Spinal cord (tissue), 10 donors: ENCODE results near the gene RNF6. TPM values are rescaled to one million over a fixed set of nuclear protein-coding genes. Genes with fewer than 3 reads are reported as not detected.
A peak's percentile ranks its signal among the peaks of the same experiment; 100 is the strongest.
"Not testable (repeated sequence)": the region's sequence is repeated elsewhere in the genome, so short reads cannot be mapped to it uniquely, and the experiment has no call there.

Experiments used
- DNase-seq, 6 donors: peaks; one replicate each; pipeline versions ENCODE4 v3.0.0 to v3.0.0-alpha.2; 2013 to 2015; ENCODE audit warnings: low spot score in 6 of 6, low read depth in 4 of 6
- H3K27ac ChIP-seq: one replicate; pipeline ENCODE4 v1.5.1; 2013; ENCODE audit warnings: low read depth, low read length, control low read depth
- H3K27me3 ChIP-seq: one replicate; pipeline ENCODE4 v1.6.1; 2013; ENCODE audit warnings: low read length; ENCODE audit not compliant: control insufficient read depth, insufficient read depth
- H3K36me3 ChIP-seq: one replicate; pipeline ENCODE4 v1.6.1; 2013; ENCODE audit warnings: low read length; ENCODE audit not compliant: control insufficient read depth, insufficient read depth
- H3K4me1 ChIP-seq: one replicate; pipeline ENCODE4 v1.6.1; 2013; ENCODE audit warnings: low read length; ENCODE audit not compliant: control insufficient read depth, insufficient read depth
- H3K4me3 ChIP-seq: one replicate; pipeline ENCODE4 v1.5.1; 2013; ENCODE audit warnings: low read depth, low read length, control low read depth
- H3K9me3 ChIP-seq: one replicate; pipeline ENCODE4 v1.6.1; 2013; ENCODE audit warnings: low read length; ENCODE audit not compliant: control insufficient read depth, insufficient read depth
- WGBS: methylation state at CpG from one replicate; pipeline ENCODE4 v1.1.5; 2013; ENCODE audit warnings: missing lambda C conversion rate; ENCODE audit not compliant: insufficient coverage; 5-methylcytosine and 5-hydroxymethylcytosine counted together
- polyA plus RNA-seq, 2 donors: library from polyadenylated mRNA; unstranded; fragments of 120-200 nt; gene quantifications; one replicate each; pipeline ENCODE4 v1.2.1, GENCODE V29; 2013; ENCODE audit not compliant: insufficient read length in 2 of 2
- total RNA-seq, 2 donors: library from RNA; depleted of rRNA in 1 of 2; stranded (reverse); fragments of 120-200 nt in 1 of 2; fragments of >200 nt in 1 of 2; gene quantifications; one replicate each; pipeline versions ENCODE4 v1.2.3 to v1.2.4, GENCODE V29; 2013 to 2014
- donor health status: healthy.

Gene RNF6
- total and polyA plus RNA-seq, 4 donors, result 17.9 to 32.1 (median 24.7) TPM

DNA sequence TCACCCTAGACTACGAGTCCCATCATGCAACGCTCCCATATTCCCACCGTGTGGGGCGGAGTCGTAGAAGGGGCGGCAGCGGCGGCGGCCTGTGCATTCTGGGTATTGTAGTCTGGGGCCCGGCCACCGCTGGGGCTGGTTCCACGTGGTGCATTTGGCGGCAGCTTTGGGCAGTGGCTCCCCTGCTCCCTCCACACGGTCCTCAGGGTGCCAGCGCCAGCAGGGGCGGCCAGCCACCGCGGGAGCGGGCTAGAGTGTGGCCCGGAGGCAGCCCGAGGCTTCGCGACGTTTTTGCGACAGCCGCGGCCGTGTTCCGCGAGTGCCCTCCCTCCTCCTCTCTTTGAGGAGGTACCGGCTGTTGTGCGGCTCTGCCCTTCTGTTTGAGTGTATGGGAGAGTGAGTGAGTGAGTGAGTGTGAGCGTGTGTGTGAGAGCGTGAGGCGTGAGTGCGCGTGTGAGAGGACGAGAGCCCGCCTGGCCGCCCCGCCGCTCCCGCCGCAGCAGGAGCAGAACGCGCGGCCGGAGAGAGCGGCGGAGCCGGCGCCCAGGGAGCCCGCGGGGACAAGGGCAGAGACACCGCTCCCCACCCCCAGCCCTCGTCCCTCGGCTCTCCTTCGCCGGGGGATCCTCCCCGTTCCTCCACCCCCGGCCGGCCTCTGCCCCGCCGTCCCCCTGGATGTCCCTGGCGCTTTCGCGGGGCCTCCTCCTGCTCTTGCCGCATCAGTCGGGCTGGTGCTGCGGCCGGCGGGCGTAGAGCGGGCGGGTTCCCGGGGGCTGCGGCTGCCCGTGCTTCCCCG lies 31.9 kb upstream of the RNF6 start, which contains the start of gene CDK8:
Gene CDK8, plus strand, starts transcription at position 343 of the 796 bp plus-strand sequence. CDS start 513 bp downstream, outside the sequence.
- Histone ChIP-seq H3K27me3 (no peaks in the 10 kb centered on the region), H3K4me3 (peak within 1 kb of the TSS; percentile 64), H3K4me1 (no peaks in the 10 kb centered on the region), H3K36me3 (no peaks in the 10 kb centered on the region), H3K27ac (peak within 1 kb of the TSS; percentile 90), H3K9me3 (no peaks in the 10 kb centered on the region)
- peak; percentile 90 to 99 (median 94) for DNase-seq
- 0% methylated on average over 73 of the region's 79 CpGs for WGBS

DNA sequence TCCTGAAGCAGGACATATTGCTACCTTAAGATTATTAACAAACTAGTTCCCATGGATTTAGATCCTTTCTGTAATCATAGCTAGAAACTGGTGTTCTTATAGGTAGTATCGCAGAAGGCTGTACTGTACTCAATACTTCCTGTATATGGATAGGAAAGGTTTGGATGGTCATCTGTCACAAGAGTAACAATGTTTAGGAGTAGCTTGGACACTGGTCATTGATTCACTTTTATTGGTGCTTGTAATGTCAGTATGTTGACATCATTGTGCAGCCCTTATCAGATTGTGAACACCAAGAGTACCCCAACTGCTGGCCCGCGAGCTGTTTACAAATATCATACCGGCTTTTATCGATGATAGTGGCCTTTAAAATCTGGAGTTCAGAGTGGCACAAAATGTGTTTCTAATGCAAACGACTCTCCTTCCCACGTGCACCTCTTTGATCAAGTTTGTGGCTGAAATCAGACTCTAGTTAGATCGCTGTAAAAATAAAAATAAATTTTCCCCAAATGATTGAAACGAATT lies 31.2 kb upstream of the RNF6 start:
- H3K9me3 ChIP-seq, result no peaks in the 10 kb centered on the region

GRCh38 chr13:26252006-26252405 lies 29.9 kb upstream of the RNF6 start:
- no CpG with 5 or more reads among the region's 4 CpGs for WGBS
- H3K27ac ChIP-seq, H3K9me3 ChIP-seq, H3K36me3 ChIP-seq, DNase-seq, H3K4me3 ChIP-seq, H3K27me3 ChIP-seq, H3K4me1 ChIP-seq: not testable (repeated sequence)

More for the DNA sequence above, 31.2 kb upstream of the RNF6 start:
- no peaks in the 10 kb centered on the region for H3K27me3 ChIP-seq
- WGBS, result no CpG with 5 or more reads among the region's 9 CpGs
- no peaks in the 10 kb centered on the region for H3K4me1 ChIP-seq
- no peaks in the 10 kb centered on the region for H3K36me3 ChIP-seq
- no peak for DNase-seq
- peak overlapping the region; percentile 64 for H3K4me3 ChIP-seq
- H3K27ac ChIP-seq, result peak overlapping the region; percentile 90

DNA sequence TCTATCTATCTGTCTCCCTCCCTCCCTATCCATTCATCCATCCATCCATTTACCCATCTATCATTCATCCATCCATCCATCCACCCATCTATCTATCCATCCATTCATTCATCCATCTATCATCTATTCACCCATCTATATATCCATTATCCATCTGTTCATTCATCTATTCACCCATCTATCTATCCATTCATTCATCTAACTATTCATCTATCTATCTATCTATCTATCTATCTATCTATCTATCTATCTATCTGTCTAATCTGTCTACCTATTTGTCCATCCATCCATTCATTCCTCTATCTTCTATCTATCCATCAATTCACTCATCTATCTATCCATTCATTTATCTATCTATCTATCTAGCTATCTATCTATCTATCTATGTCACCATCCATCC lies 27.4 kb upstream of the RNF6 start:
- H3K36me3 ChIP-seq, result no peaks in the 10 kb centered on the region
- H3K27ac ChIP-seq, result no peak overlapping the region
- no peak for DNase-seq
- no peaks in the 10 kb centered on the region for H3K4me1 ChIP-seq
- H3K4me3 ChIP-seq, result no peak overlapping the region
- no peaks in the 10 kb centered on the region for H3K9me3 ChIP-seq
- H3K27me3 ChIP-seq, result no peaks in the 10 kb centered on the region

GRCh38 chr13:26247608-26248007 lies 25.5 kb upstream of the RNF6 start:
- Histone ChIP-seq H3K4me3 (no peak overlapping the region), H3K9me3 (peaks cover 3% of the 10 kb centered on the region), H3K4me1 (no peaks in the 10 kb centered on the region), H3K27ac (no peak overlapping the region), H3K27me3 (no peaks in the 10 kb centered on the region), H3K36me3 (no peaks in the 10 kb centered on the region)
- 67% methylated on average over 2 of the region's 3 CpGs for WGBS
- DNase-seq, result no peak

DNA sequence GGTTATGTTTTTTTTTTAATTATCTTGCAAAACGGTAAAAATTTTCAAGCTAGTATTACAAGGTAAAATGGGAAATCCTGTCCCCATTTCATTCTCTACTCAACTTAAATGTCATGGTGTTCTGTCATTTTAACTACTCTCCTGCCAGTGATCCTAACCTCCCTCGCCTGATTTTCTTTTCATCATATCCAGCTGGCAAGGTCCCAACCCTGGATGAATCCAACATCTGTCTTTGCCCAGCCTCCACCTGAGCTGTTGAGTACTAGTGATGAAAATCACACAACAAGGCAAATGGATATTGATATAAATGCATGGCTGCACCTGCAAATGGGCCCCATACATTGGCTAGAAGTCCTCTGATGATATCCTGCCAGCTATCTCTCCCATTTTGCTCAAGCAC lies 24.9 kb upstream of the RNF6 start:
- no peaks in the 10 kb centered on the region for H3K27me3 ChIP-seq
- H3K9me3 ChIP-seq, result peaks cover 3% of the 10 kb centered on the region
- H3K36me3 ChIP-seq, result no peaks in the 10 kb centered on the region
- peak in 1 of 6 donors; percentile 34 for DNase-seq
- no peak overlapping the region for H3K4me3 ChIP-seq
- no peak overlapping the region for H3K27ac ChIP-seq
- 80% methylated on average over 1 of the region's 2 CpGs for WGBS
- H3K4me1 ChIP-seq, result no peaks in the 10 kb centered on the region

DNA sequence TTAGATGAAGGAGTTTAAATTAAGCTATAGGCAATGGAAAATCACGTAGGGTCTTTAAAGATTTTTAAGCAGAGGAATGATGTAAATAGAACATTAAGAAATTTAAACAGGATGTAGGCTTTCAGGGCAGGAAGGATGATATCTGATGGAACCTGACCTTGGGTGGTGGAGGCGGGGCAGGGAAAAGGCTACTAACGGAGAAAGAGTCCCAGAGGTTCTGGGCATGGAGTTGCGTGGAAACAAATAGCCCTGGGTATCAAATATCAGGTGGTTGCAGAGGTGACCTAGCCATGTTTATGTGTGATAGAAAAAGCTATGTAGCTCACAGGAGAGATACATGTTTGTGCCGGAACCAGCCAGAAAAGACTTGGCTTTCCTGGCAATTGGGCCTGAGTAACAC lies 24.0 kb upstream of the RNF6 start:
- DNase-seq, result no peak
- H3K4me3 ChIP-seq, result no peak overlapping the region
- no peaks in the 10 kb centered on the region for H3K36me3 ChIP-seq
- H3K4me1 ChIP-seq, result no peaks in the 10 kb centered on the region
- H3K27ac ChIP-seq, result no peak overlapping the region
- no peaks in the 10 kb centered on the region for H3K27me3 ChIP-seq
- peaks cover 3% of the 10 kb centered on the region for H3K9me3 ChIP-seq
- 90% methylated on average over 5 of the region's 5 CpGs for WGBS

DNA sequence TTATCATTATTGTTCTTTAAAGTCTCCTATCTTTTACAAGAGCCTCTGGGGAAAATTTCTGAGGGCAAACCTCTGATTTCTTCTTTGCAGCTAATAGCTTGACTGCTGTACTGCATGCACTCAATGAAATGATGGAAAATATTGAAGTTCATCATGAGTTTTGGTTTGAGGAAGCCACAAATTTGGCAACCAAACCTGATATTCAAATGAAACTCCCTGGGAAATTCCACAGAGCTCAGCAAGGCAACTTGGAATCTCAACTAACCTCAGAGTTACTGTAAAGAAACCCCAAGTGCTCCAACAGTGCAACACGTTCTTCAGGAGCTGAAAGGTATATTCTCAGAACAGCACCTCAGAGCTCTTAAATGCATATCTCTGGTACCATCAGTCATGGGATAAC lies 14.2 kb upstream of the RNF6 start:
- Histone ChIP-seq H3K27ac (no peak overlapping the region), H3K9me3 (no peaks in the 10 kb centered on the region), H3K27me3 (no peaks in the 10 kb centered on the region), H3K4me3 (no peak overlapping the region), H3K4me1 (no peaks in the 10 kb centered on the region), H3K36me3 (no peaks in the 10 kb centered on the region)
- 50% methylated on average over 1 of the region's 1 CpG for WGBS
- no peak for DNase-seq

- Histone ChIP-seq H3K27ac (no peak overlapping the region), H3K4me1 (no peaks in the 10 kb centered on the region), H3K9me3 (no peaks in the 10 kb centered on the region), H3K4me3 (no peak overlapping the region), H3K27me3 (no peaks in the 10 kb centered on the region), H3K36me3 (no peaks in the 10 kb centered on the region)
- 83% methylated on average over 4 of the region's 6 CpGs for WGBS
- DNase-seq, result no peak
These were observed 8.6 kb upstream of the RNF6 start for GRCh38 chr13:26230703-26231102.

DNA sequence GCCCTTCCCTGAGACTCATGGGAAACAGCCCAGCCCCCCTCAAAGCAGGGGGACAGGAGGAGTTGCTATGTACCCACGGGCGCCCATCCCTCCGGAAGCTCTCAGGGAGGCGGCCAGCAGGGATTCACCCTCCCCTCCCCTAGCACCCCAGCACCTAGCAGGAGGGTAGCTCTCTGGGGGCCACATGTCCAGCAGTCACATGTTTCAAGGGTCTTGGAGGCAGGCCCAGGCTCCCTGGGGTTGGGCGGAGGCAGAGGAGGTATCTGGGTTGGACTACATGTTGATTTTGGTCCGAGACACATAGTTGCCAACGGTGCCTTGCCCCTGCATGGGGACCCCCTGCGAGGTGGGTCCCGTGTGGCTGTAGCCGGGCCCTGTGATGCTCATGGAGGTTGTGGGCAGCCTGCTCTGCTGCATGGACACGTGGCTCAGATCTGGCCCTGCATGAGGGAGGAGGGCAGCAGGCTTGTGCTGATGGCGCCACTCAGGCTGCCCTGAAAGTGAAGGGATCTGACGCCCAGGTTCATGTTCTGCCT lies 7.0 kb upstream of the RNF6 start:
- no peaks in the 10 kb centered on the region for H3K36me3 ChIP-seq
- H3K27ac ChIP-seq, result no peak overlapping the region
- H3K9me3 ChIP-seq, result no peaks in the 10 kb centered on the region
- no peak overlapping the region for H3K4me3 ChIP-seq
- H3K4me1 ChIP-seq, result no peaks in the 10 kb centered on the region
- H3K27me3 ChIP-seq, result no peaks in the 10 kb centered on the region
- DNase-seq, result no peak
- 87% methylated on average over 12 of the region's 13 CpGs for WGBS
